HepG2 (cell line): ENCODE measurements around the gene NTN4. TPM values are rescaled to one million over a fixed set of nuclear protein-coding genes. Genes with fewer than 3 reads are reported as not detected.
A peak's percentile ranks its signal among the peaks of the same experiment; 100 is the strongest.

Experiments
- ATAC-seq: fragments of 200-7000 bp; cut with Tn5 transposase; 3 replicates; pipeline ENCODE4 v1.9.1; 2020; ENCODE audit warnings: mild to moderate bottlenecking, moderate library complexity
- Bru-seq: library from RNA; stranded (reverse); fragments of 400-500 nt; gene quantifications from one replicate; lab custom pipeline; 2021; lab: Mats Ljungman, UMichigan
- BruChase-seq, 2 experiments: library from RNA; stranded (reverse); fragments of 400-500 nt; gene quantifications; one replicate each; lab custom pipeline; 2021; lab: Mats Ljungman, UMichigan
- BruUV-seq: library from RNA; stranded (reverse); fragments of 400-500 nt; replicated peaks from 2 replicates; lab custom pipeline; 2021; lab: Mats Ljungman, UMichigan
- CTCF ChIA-PET: fragments of 300-600 bp; formaldehyde crosslinking; extraction: SDS; loops from one replicate; lab custom pipeline; 2021; ENCODE audit warnings: low total read pairs, inconsistent platforms, low intra/inter-chr PET ratio; lab: Yijun Ruan, JAX
- POLR2A ChIA-PET: fragments of 350-600 bp; sonication (Branson Sonifier 250); formaldehyde crosslinking; loops from one replicate; lab custom pipeline; 2020; ENCODE audit warnings: antibody characterized with exemption, inconsistent platforms; lab: Yijun Ruan, JAX
- DNase-seq: peaks from one replicate; pipeline ENCODE4 v3.0.0-alpha.2; 2015; ENCODE audit warnings: low spot score
- FAIRE-seq: peaks from 3 replicates; lab custom pipeline; 2011; peaks lifted over from hg19 to GRCh38; lab: Jason Lieb, UNC
- H2AFZ ChIP-seq: one replicate; pipeline ENCODE4 v1.6.1; 2011; ENCODE audit warnings: low read length, inconsistent platforms
- H3K27ac ChIP-seq: fragments of 300-600 bp; 3 replicates; pipeline ENCODE4 v1.8.0; 2011; ENCODE audit warnings: mixed run types, mild to moderate bottlenecking, mixed read lengths, low read length, inconsistent platforms; ENCODE audit not compliant: insufficient read depth; ENCODE audit errors: extremely low read length
- H3K27me3 ChIP-seq, 2 experiments: fragments of 200-600 bp in 1 of 2; 2 replicates in 1 of 2; 3 replicates in 1 of 2; pipeline versions ENCODE4 v1.6.0 to v1.8.0; 2011; ENCODE audit warnings: low read length in 2 of 2, mild to moderate bottlenecking in 2 of 2, moderate library complexity in 2 of 2, inconsistent platforms in 1 of 2; ENCODE audit not compliant: insufficient read depth in 2 of 2, control insufficient read depth in 1 of 2
- H3K36me3 ChIP-seq, 2 experiments: fragments of 200-600 bp in 1 of 2; replicated peaks in 1 of 2; 2 replicates in 1 of 2; 3 replicates in 1 of 2; pipeline versions ENCODE4 v1.5.1 to v1.8.0; 2011; ENCODE audit warnings: low read length in 2 of 2, inconsistent platforms in 1 of 2; ENCODE audit not compliant: insufficient read depth in 2 of 2, control insufficient read depth in 1 of 2
- H3K4me1 ChIP-seq: 2 replicates; pipeline ENCODE4 v1.5.1; 2012; ENCODE audit warnings: low read length, inconsistent platforms; ENCODE audit not compliant: insufficient read depth
- H3K4me2 ChIP-seq: 2 replicates; pipeline ENCODE4 v1.6.0; 2011; ENCODE audit warnings: low read depth, low read length, inconsistent platforms
- H3K4me3 ChIP-seq, 3 experiments: fragments of 200-600 bp in 1 of 3; sonication (generic), shearing (Covaris generic) in 1 of 3; replicated peaks in 1 of 3; 2 replicates each; pipeline ENCODE4 v1.5.1; 2011 to 2016; ENCODE audit warnings: low read length in 3 of 3, inconsistent platforms in 2 of 3, low read depth in 2 of 3, mild to moderate bottlenecking in 2 of 3, control low read depth in 1 of 3, mixed read lengths in 1 of 3; ENCODE audit not compliant: insufficient read depth in 1 of 3
- H3K79me2 ChIP-seq: one replicate; pipeline ENCODE4 v1.6.1; 2011; ENCODE audit warnings: low read length, inconsistent platforms; ENCODE audit not compliant: insufficient read depth
- H3K9ac ChIP-seq: 2 replicates; pipeline ENCODE4 v1.6.0; 2011; ENCODE audit warnings: mild to moderate bottlenecking, low read depth, low read length, inconsistent platforms; ENCODE audit not compliant: insufficient read depth
- H3K9me3 ChIP-seq: 2 replicates; pipeline ENCODE4 v1.5.1; 2012; ENCODE audit warnings: mild to moderate bottlenecking, low read length
- H4K20me1 ChIP-seq: 2 replicates; pipeline ENCODE4 v1.6.0; 2011; ENCODE audit warnings: inconsistent platforms, mild to moderate bottlenecking, low read length, moderate library complexity; ENCODE audit not compliant: insufficient read depth
- CREB1 ChIP-seq, 2 experiments: fragments of 450-650 bp in 1 of 2; IDR thresholded peaks; 2 replicates each; pipeline ENCODE4 v1.6.1; 2016 to 2017; ENCODE audit warnings: control low read depth in 1 of 2, mild to moderate bottlenecking in 1 of 2, missing compliant biosample characterization in 1 of 2, missing genetic modification characterization in 1 of 2
- GMEB1 ChIP-seq: sonication (generic); formaldehyde crosslinking; IDR thresholded peaks from 2 replicates; pipeline ENCODE4 v1.5.1; 2020; ENCODE audit warnings: missing genetic modification reagents, mild to moderate bottlenecking, borderline replicate concordance
- POLR2G ChIP-seq: fragments of 200-400 bp; formaldehyde crosslinking; IDR thresholded peaks from 2 replicates; pipeline ENCODE4 v1.6.1; 2018; ENCODE audit warnings: mild to moderate bottlenecking, low read depth, low read length, moderate library complexity
- ZBTB40 ChIP-seq, 2 experiments: fragments of 450-650 bp in 1 of 2; sonication (generic) in 1 of 2; formaldehyde crosslinking in 1 of 2; IDR thresholded peaks; 2 replicates each; pipeline versions ENCODE4 v1.6.1 to v1.8.0; 2016 to 2022; ENCODE audit warnings: antibody characterized with exemption in 1 of 2, mild to moderate bottlenecking in 1 of 2, missing genetic modification reagents in 1 of 2
- WGBS: methylation state at CpG from one replicate; pipeline ENCODE4 v1.1.6; 2017; ENCODE audit warnings: low lambda C conversion rate; 5-methylcytosine and 5-hydroxymethylcytosine counted together
- in situ Hi-C: cut with HindIII; loops from 2 replicates; pipeline ENCODE4 v1.10.0; 2017; ENCODE audit warnings: low pct_unique_long_range_greater_than_20kb; ENCODE audit not compliant: extremely low pct_ligation_motif_present
- intact Hi-C: fragments of 100-400 bp; cut with micrococcal nuclease; formaldehyde crosslinking; loops from one replicate; pipeline ENCODE4 v1.10.0; 2022; ENCODE audit not compliant: unreplicated experiment
- long read RNA-seq, 2 experiments: library from RNA in 1 of 2; library from polyadenylated mRNA in 1 of 2; stranded (forward) in 1 of 2; unstranded in 1 of 2; transcript quantifications; one replicate each; pipeline ENCODE4 v2.0.0, GENCODE V29; 2019 to 2022
- polyA minus RNA-seq, 3 experiments: library from RNA; depleted of rRNA, polyadenylated mRNA; stranded (reverse); fragments of >200 nt; gene quantifications; 2 replicates each; pipeline ENCODE4 v1.2.3, GENCODE V29; 2011; ENCODE audit warnings: low replicate concordance in 1 of 3
- polyA plus RNA-seq, 8 experiments: library from polyadenylated mRNA; depleted of rRNA in 3 of 8; stranded (reverse) in 7 of 8; unstranded in 1 of 8; fragments of >200 nt; fragmentation: Illumina TruSeq in 4 of 8; extraction: Trizol in 4 of 8; gene quantifications; 2 replicates each; pipeline versions ENCODE4 v1.2.1 to v1.2.3, GENCODE V29; 2011 to 2016; ENCODE audit warnings: low read depth in 4 of 8, missing spikeins in 1 of 8, mixed read lengths in 1 of 8; ENCODE audit not compliant: insufficient read depth in 1 of 8
- total RNA-seq, 5 experiments: library from RNA; depleted of rRNA; stranded (reverse); fragments of >200 nt; fragmentation: Illumina TruSeq; extraction: Trizol; gene quantifications; 2 replicates each; pipeline ENCODE4 v1.2.3, GENCODE V29; 2016; ENCODE audit warnings: low read depth in 1 of 5

NTN4 gene
- total RNA-seq (2016; rRNA removed; fragmentation: Illumina TruSeq; extraction: Trizol) (9.5 and 11.5 TPM in 2 replicates), polyA plus RNA-seq (2011; rRNA removed) (7.8 and 9.6 TPM in 2 replicates), polyA minus RNA-seq (2011; rRNA and poly(A)+ RNA removed; ENCODE audit: low replicate concordance) (31.5 and 36.2 TPM in 2 replicates), Bru-seq, nascent RNA (percentile 64 among the genes with signal in this experiment), BruChase-seq, experiment 1, labeled RNA remaining after a 6-hour chase (percentile 52 among the genes with signal in this experiment), BruChase-seq, experiment 2, labeled RNA remaining after a 2-hour chase (percentile 51 among the genes with signal in this experiment)
- total RNA-seq (2016; cell fraction: cytosol; rRNA removed; fragmentation: Illumina TruSeq; extraction: Trizol; ENCODE audit: low read depth) = 1.3 and 1.5 TPM in 2 replicates
- 8.3 and 13.6 TPM in 2 replicates for total RNA-seq (2016; cell fraction: insoluble cytoplasmic fraction; rRNA removed; fragmentation: Illumina TruSeq; extraction: Trizol)
- 5.1 and 5.6 TPM in 2 replicates for total RNA-seq (2016; cell fraction: membrane; rRNA removed; fragmentation: Illumina TruSeq; extraction: Trizol)
- total RNA-seq (2016; cell fraction: nucleus; rRNA removed; fragmentation: Illumina TruSeq; extraction: Trizol) = 13.7 and 18.2 TPM in 2 replicates
- 7.1 and 7.6 TPM in 2 replicates for polyA plus RNA-seq (2011; cell fraction: cytosol; rRNA removed)
- 4.4 and 6.7 TPM in 2 replicates for polyA plus RNA-seq (2011; cell fraction: nucleus; rRNA removed)
- polyA plus RNA-seq (2012) = 5.3 and 6.6 TPM in 2 replicates
- polyA plus RNA-seq (2016; cell fraction: cytosol; fragmentation: Illumina TruSeq; extraction: Trizol; ENCODE audit: low read depth) = 1.1 and 1.3 TPM in 2 replicates
- 8.4 and 8.8 TPM in 2 replicates for polyA plus RNA-seq (2016; cell fraction: insoluble cytoplasmic fraction; fragmentation: Illumina TruSeq; extraction: Trizol; ENCODE audit: low read depth)
- polyA plus RNA-seq (2016; cell fraction: membrane; fragmentation: Illumina TruSeq; extraction: Trizol; ENCODE audit: low read depth) = 3.4 and 3.5 TPM in 2 replicates
- 19.5 and 23.9 TPM in 2 replicates for polyA plus RNA-seq (2016; cell fraction: nucleus; fragmentation: Illumina TruSeq; extraction: Trizol; ENCODE audit: insufficient read depth, low read depth)
- polyA minus RNA-seq (2011; cell fraction: cytosol; rRNA and poly(A)+ RNA removed) = 6.3 and 7.2 TPM in 2 replicates
- 9.5 and 11.9 TPM in 2 replicates for polyA minus RNA-seq (2011; cell fraction: nucleus; rRNA and poly(A)+ RNA removed)
- long read RNA-seq, experiment 1, partial matches to known transcripts = 0 of 1 reads
- long read RNA-seq, experiment 1, other reads (novel, unspliced or antisense) = 0 of 1 reads
- long read RNA-seq, experiment 2, partial matches to known transcripts = 4 of 12 reads
- long read RNA-seq, experiment 2, other reads (novel, unspliced or antisense) = 5 of 12 reads

GRCh38 chr12:95790033-95790916 is at the start of gene NTN4:
Gene NTN4 (minus strand): TSS chr12:95790764. CDS start chr12:95790309, 455 bp downstream.
- H3K4me3 ChIP-seq = peak within 1 kb of the TSS; percentile 75 to 84 (median 82)
- DNase-seq = no peak
- BruUV-seq = no TSS peak
- peak within 1 kb of the TSS; percentile 92 for H3K4me2 ChIP-seq
- WGBS = 2% methylated on average over 30 of the region's 96 CpGs
- no peaks in the 10 kb centered on the region; a peak in 1 of 5 replicates for H3K27me3 ChIP-seq
- H2AFZ ChIP-seq = peak within 1 kb of the TSS; percentile 81
- in situ Hi-C loops (no loop called here), intact Hi-C loops (no loop called here)
- H3K4me1 ChIP-seq = peaks cover 44% of the 10 kb centered on the region
- no peaks in the 10 kb centered on the region for H4K20me1 ChIP-seq
- ChIA-PET CTCF (interaction anchor here (1.2 kb wide), 1 partner anchor 26 kb away, joined by 3 read pairs; no protein-coding TSS in a partner anchor), POLR2A (interaction anchor here (1.3 to 1.4 kb wide), 4 partner anchors 12 to 52 kb away, joined by 4 to 6 read pairs (median 6); no protein-coding TSS in a partner anchor)
- H3K27ac ChIP-seq = peak within 1 kb of the TSS; percentile 23
- peak within 1 kb of the TSS; percentile 73 for H3K9ac ChIP-seq
- H3K79me2 ChIP-seq = no peaks in the 10 kb centered on the region
- FAIRE-seq = no peak
- no peaks in the 10 kb centered on the region for H3K36me3 ChIP-seq
- H3K9me3 ChIP-seq = no peaks in the 10 kb centered on the region
- ATAC-seq = peak; percentile 81
- TF ChIP-seq CREB1 (IDR thresholded peaks at IDR 0.05) = no peak
- no peak for TF ChIP-seq CREB1 (CRISPR knock-in tag; IDR thresholded peaks at IDR 0.05)
- TF ChIP-seq POLR2G = peak; percentile 50; the same call in 1 of the 2 replicates
- TF ChIP-seq GMEB1 (CRISPR knock-in tag) = no peak
- TF ChIP-seq ZBTB40 (IDR thresholded peaks at IDR 0.05) = no peak
- peak; percentile 16; the same call in 1 of the 2 replicates for TF ChIP-seq ZBTB40 (CRISPR knock-in tag; IDR thresholded peaks at IDR 0.05)
